Fibroblast of skin of left biceps (primary cell): Measurements from ENCODE around the gene NAALADL1.

ENCODE experiments used
- DNase-seq, 2 experiments: peaks; one replicate each; pipeline ENCODE4 v3.0.0-alpha.2; 2013; ENCODE audit warnings: low read depth in 2 of 2

NAALADL1 gene

GRCh38 chr11:65058419-65059054, at the start of gene NAALADL1:
Gene NAALADL1, minus strand, starts transcription at chr11:65058553. Its CDS starts 32 bp downstream, at chr11:65058521.
- no peak for DNase-seq

- DNase-seq = no peak
Observed at GRCh38 chr11:65107751-65108468, 49.6 kb upstream of the NAALADL1 start.

- DNase-seq = no peak
Observed at GRCh38 chr11:65107078-65107477, 48.7 kb upstream of the NAALADL1 start.

- DNase-seq = no peak
Observed at GRCh38 chr11:65104628-65105027, 46.3 kb upstream of the NAALADL1 start.

GRCh38 chr11:65103476-65103875, 45.1 kb upstream of the NAALADL1 start:
- no peak for DNase-seq

GRCh38 chr11:65102142-65103095, 44.1 kb upstream of the NAALADL1 start:
- DNase-seq = no peak

- no peak for DNase-seq
Observed at GRCh38 chr11:65100674-65101350, 42.5 kb upstream of the NAALADL1 start.

- DNase-seq = no peak
Observed at GRCh38 chr11:65096926-65097325, 38.6 kb upstream of the NAALADL1 start.

GRCh38 chr11:65095974-65096806, 37.8 kb upstream of the NAALADL1 start, which contains the start of gene VPS51:
Gene VPS51, plus strand, starts transcription at chr11:65096214. Its CDS starts 37 bp downstream, at chr11:65096251.
- peak; percentile 73 to 74 for DNase-seq

GRCh38 chr11:65095427-65095826, 37.1 kb upstream of the NAALADL1 start:
- DNase-seq = no peak

GRCh38 chr11:65090628-65091027, 32.3 kb upstream of the NAALADL1 start:
- no peak for DNase-seq

GRCh38 chr11:65089621-65090020, 31.3 kb upstream of the NAALADL1 start:
- no peak for DNase-seq

GRCh38 chr11:65087827-65088226, 29.5 kb upstream of the NAALADL1 start:
- no peak for DNase-seq

- DNase-seq = no peak
Observed at GRCh38 chr11:65087216-65087615, 28.9 kb upstream of the NAALADL1 start.

- DNase-seq = no peak
Observed at GRCh38 chr11:65086809-65087208, 28.5 kb upstream of the NAALADL1 start.

GRCh38 chr11:65085446-65085845, 27.1 kb upstream of the NAALADL1 start:
- no peak for DNase-seq

GRCh38 chr11:65084598-65085375, 26.4 kb upstream of the NAALADL1 start:
- DNase-seq = no peak

GRCh38 chr11:65083834-65084597, 25.7 kb upstream of the NAALADL1 start, which contains the start of the genes CDCA5 and ZFPL1:
Gene CDCA5, minus strand, starts transcription at chr11:65084040. Its CDS starts 62 bp downstream, at chr11:65083978.
Gene ZFPL1, plus strand, starts transcription at chr11:65084222. Its CDS starts 477 bp downstream, at chr11:65084699.
- peak; percentile 91 to 92 for DNase-seq
